H1 (cell line): ENCODE measurements around the gene STX11. TPM values are rescaled to one million over a fixed set of nuclear protein-coding genes. Genes with fewer than 3 reads are reported as not detected.

Experiments
- FOSL1 ChIP-seq: IDR thresholded peaks from 2 replicates; pipeline ENCODE4 v1.6.1; 2011; ENCODE audit warnings: mild to moderate bottlenecking, low read depth, low read length, moderate library complexity; ENCODE audit not compliant: insufficient read depth
- polyA plus RNA-seq, 7 experiments: library from polyadenylated mRNA; depleted of rRNA in 3 of 7; stranded (reverse) in 5 of 7; unstranded in 2 of 7; fragments of >200 nt in 5 of 7; fragments of 200-250 nt in 2 of 7; gene quantifications; 1 replicate in 5 of 7; 2 replicates in 1 of 7; 4 replicates in 1 of 7; pipeline versions ENCODE4 v1.2.1 to v1.2.3, GENCODE V29; 2011 to 2013; ENCODE audit warnings: missing spikeins in 2 of 7, mixed read lengths in 2 of 7
- total RNA-seq: library from RNA; stranded (reverse); fragmentation: NEBNext Ultra II Directional; extraction: Animal tissue kit (Norgen Biotek cat#: 25700); gene quantifications from 2 replicates; pipeline ENCODE4 v1.2.1, GENCODE V29; 2021

The STX11 gene
- total and polyA plus RNA-seq, 2 of the 8 experiments (the other 6 are each of a cell fraction or from before 2014, with no cell fraction given) = 0.15 to 0.34 TPM

GRCh38 chr6:144197919-144198318 lies 47.6 kb downstream of the STX11 start (continued):
- TF ChIP-seq FOSL1 = no peak
- TF ChIP-seq, all 59 proteins: peak for 0
